Liver (tissue), 9 donors: Measurements from ENCODE around the gene GAS7. TPM values are rescaled to one million over a fixed set of nuclear protein-coding genes. Genes with fewer than 3 reads are reported as not detected.

Experiments used
- DNase-seq: peaks from one replicate; pipeline ENCODE4 v3.0.0-alpha.2; 2017; ENCODE audit warnings: low spot score
- H3K27ac ChIP-seq, 2 donors: one replicate each; pipeline ENCODE4 v1.7.0; 2013; ENCODE audit warnings: inconsistent platforms in 2 of 2, low read length in 2 of 2, control low read depth in 1 of 2, low read depth in 1 of 2, mild to moderate bottlenecking in 1 of 2
- H3K27me3 ChIP-seq, 4 donors: one replicate each; pipeline versions ENCODE4 v1.6.1 to v1.7.0; 2013; ENCODE audit warnings: low read length in 3 of 4, inconsistent platforms in 1 of 4, mild to moderate bottlenecking in 1 of 4, moderate library complexity in 1 of 4; ENCODE audit not compliant: control insufficient read depth in 4 of 4, insufficient read depth in 4 of 4
- H3K36me3 ChIP-seq, 4 donors: one replicate each; pipeline versions ENCODE4 v1.6.1 to v1.7.0; 2013; ENCODE audit warnings: low read length in 3 of 4, mild to moderate bottlenecking in 3 of 4, low read depth in 1 of 4, moderate library complexity in 1 of 4; ENCODE audit not compliant: control insufficient read depth in 4 of 4, insufficient read depth in 3 of 4
- H3K4me1 ChIP-seq, 4 donors: one replicate each; pipeline versions ENCODE4 v1.6.1 to v1.7.0; 2013; ENCODE audit warnings: low read length in 3 of 4, mild to moderate bottlenecking in 3 of 4, moderate library complexity in 1 of 4; ENCODE audit not compliant: control insufficient read depth in 4 of 4, insufficient read depth in 4 of 4
- H3K4me3 ChIP-seq, 3 donors: one replicate each; pipeline versions ENCODE4 v1.6.1 to v1.7.0; 2013; ENCODE audit warnings: low read length in 3 of 3, control low read depth in 1 of 3, low read depth in 1 of 3, mild to moderate bottlenecking in 1 of 3
- H3K9ac ChIP-seq, 2 donors: one replicate each; pipeline ENCODE4 v1.7.0; 2013; ENCODE audit warnings: low read length in 2 of 2, mild to moderate bottlenecking in 2 of 2, moderate library complexity in 2 of 2, control low read depth in 1 of 2, low read depth in 1 of 2
- H3K9me3 ChIP-seq, 4 donors: one replicate each; pipeline versions ENCODE4 v1.6.1 to v1.7.0; 2013; ENCODE audit warnings: low read length in 3 of 4; ENCODE audit not compliant: control insufficient read depth in 4 of 4
- EGR1 ChIP-seq, 2 donors: IDR thresholded peaks; 2 replicates each; pipeline ENCODE4 v1.6.1; 2016 to 2018; ENCODE audit warnings: antibody characterized with exemption in 2 of 2, low read depth in 2 of 2
- FOXA1 ChIP-seq: IDR thresholded peaks from 2 replicates; pipeline ENCODE4 v1.6.1; 2016; ENCODE audit warnings: antibody characterized with exemption
- FOXA2 ChIP-seq: IDR thresholded peaks from 2 replicates; pipeline ENCODE4 v1.6.1; 2016; ENCODE audit warnings: antibody characterized with exemption
- GABPA ChIP-seq, 2 donors: IDR thresholded peaks in 1 of 2; conservative IDR thresholded peaks in 1 of 2; 2 replicates each; pipeline ENCODE4 v1.6.1; 2016; ENCODE audit warnings: antibody characterized with exemption in 2 of 2, mild to moderate bottlenecking in 1 of 2, moderate library complexity in 1 of 2
- HNF4A ChIP-seq, 2 donors: conservative IDR thresholded peaks; 2 replicates each; pipeline ENCODE4 v1.6.1; 2016; ENCODE audit warnings: antibody characterized with exemption in 2 of 2, mild to moderate bottlenecking in 2 of 2
- HNF4G ChIP-seq: IDR thresholded peaks from 2 replicates; pipeline ENCODE4 v1.6.1; 2016; ENCODE audit warnings: antibody characterized with exemption
- JUND ChIP-seq, 2 donors: IDR thresholded peaks; 2 replicates each; pipeline ENCODE4 v1.6.1; 2016; ENCODE audit warnings: antibody characterized with exemption in 2 of 2
- MAX ChIP-seq: IDR thresholded peaks from 2 replicates; pipeline ENCODE4 v1.6.1; 2016; ENCODE audit warnings: antibody characterized with exemption
- NR2F2 ChIP-seq: IDR thresholded peaks from 2 replicates; pipeline ENCODE4 v1.6.1; 2016; ENCODE audit warnings: antibody characterized with exemption
- RAD21 ChIP-seq, 2 donors: IDR thresholded peaks; 2 replicates each; pipeline ENCODE4 v1.6.1; 2016; ENCODE audit warnings: antibody characterized with exemption in 2 of 2, mild to moderate bottlenecking in 2 of 2
- RXRA ChIP-seq, 2 donors: IDR thresholded peaks; 2 replicates each; pipeline ENCODE4 v1.6.1; 2017 to 2018; ENCODE audit warnings: antibody characterized with exemption in 2 of 2, mild to moderate bottlenecking in 1 of 2
- SP1 ChIP-seq: IDR thresholded peaks from 2 replicates; pipeline ENCODE4 v1.6.1; 2018; ENCODE audit warnings: antibody characterized with exemption, mild to moderate bottlenecking
- TAF1 ChIP-seq: conservative IDR thresholded peaks from 2 replicates; pipeline ENCODE4 v1.6.1; 2016; ENCODE audit warnings: antibody characterized with exemption, mild to moderate bottlenecking
- YY1 ChIP-seq: IDR thresholded peaks from 2 replicates; pipeline ENCODE4 v1.6.1; 2016; ENCODE audit warnings: antibody characterized with exemption, mild to moderate bottlenecking
- WGBS: extraction: QIAGEN DNeasy Blood & Tissue Kit; methylation state at CpG from one replicate; pipeline ENCODE4 v1.1.7; 2013; 5-methylcytosine and 5-hydroxymethylcytosine counted together
- polyA plus RNA-seq, 2 donors: library from polyadenylated mRNA; stranded (reverse) in 1 of 2; unstranded in 1 of 2; fragments of 200-250 nt in 1 of 2; fragments of >200 nt in 1 of 2; fragmentation: Nextera tagmentation in 1 of 2; extraction: Ambion mirVana in 1 of 2; gene quantifications; one replicate each; pipeline versions ENCODE4 v1.2.1 to v1.2.3, GENCODE V29; 2013 to 2015
- total RNA-seq, 2 donors: library from RNA; depleted of rRNA; stranded (reverse); fragments of >200 nt; gene quantifications; one replicate each; pipeline ENCODE4 v1.2.3, GENCODE V29; 2014
- TF ChIP-seq, protein P1 (sequence below): IDR thresholded peaks from 2 replicates; pipeline ENCODE4 v1.6.1; 2016; ENCODE audit warnings: antibody characterized with exemption, mild to moderate bottlenecking
- TF ChIP-seq, protein P2 (sequence below): IDR thresholded peaks from 2 replicates; pipeline ENCODE4 v1.6.1; 2016; ENCODE audit warnings: antibody characterized with exemption
- TF ChIP-seq, protein P3 (sequence below): fragments of 150-350 bp; IDR thresholded peaks from 2 replicates; pipeline ENCODE4 v1.5.1; 2017; ENCODE audit warnings: improper control_type of control experiment, low read depth, low read length; ENCODE audit not compliant: missing input control
- TF ChIP-seq, protein P4 (sequence below): IDR thresholded peaks from 2 replicates; pipeline ENCODE4 v1.6.1; 2016; ENCODE audit warnings: antibody characterized with exemption
- donor health status: healthy.
- donor health status: healthy.
- donor health status: healthy.
- donor health status: healthy.
- donor health status: healthy.

Gene GAS7
- total and polyA plus RNA-seq, 4 donors, result 0.79 to 6.1 (median 2.5) TPM

- Histone ChIP-seq H3K4me3 (no peak overlapping the region), H3K27ac (no peak overlapping the region), H3K27me3 (peaks cover 0 to 2% (median 0%) of the 10 kb centered on the region in 4 donors), H3K9ac (no peak overlapping the region), H3K36me3 (no peaks in the 10 kb centered on the region), H3K9me3 (peaks cover 0 to 11% (median 7%) of the 10 kb centered on the region in 4 donors), H3K4me1 (no peaks in the 10 kb centered on the region)
- DNase-seq, result no peak
- 72% methylated on average over 3 of the region's 3 CpGs for WGBS
- TF ChIP-seq MAX, result no peak
- no peak for TF ChIP-seq FOXA1
- TF ChIP-seq RXRA (IDR thresholded peaks at IDR 0.05), result no peak
- TF ChIP-seq GABPA (IDR thresholded peaks at IDR 0.05 in 1 of 2, conservative IDR thresholded peaks at IDR 0.05 in 1 of 2), result no peak
- TF ChIP-seq SP1, result no peak
- TF ChIP-seq FOXA2, result no peak
- no peak for TF ChIP-seq TAF1
- TF ChIP-seq, protein P1, sequence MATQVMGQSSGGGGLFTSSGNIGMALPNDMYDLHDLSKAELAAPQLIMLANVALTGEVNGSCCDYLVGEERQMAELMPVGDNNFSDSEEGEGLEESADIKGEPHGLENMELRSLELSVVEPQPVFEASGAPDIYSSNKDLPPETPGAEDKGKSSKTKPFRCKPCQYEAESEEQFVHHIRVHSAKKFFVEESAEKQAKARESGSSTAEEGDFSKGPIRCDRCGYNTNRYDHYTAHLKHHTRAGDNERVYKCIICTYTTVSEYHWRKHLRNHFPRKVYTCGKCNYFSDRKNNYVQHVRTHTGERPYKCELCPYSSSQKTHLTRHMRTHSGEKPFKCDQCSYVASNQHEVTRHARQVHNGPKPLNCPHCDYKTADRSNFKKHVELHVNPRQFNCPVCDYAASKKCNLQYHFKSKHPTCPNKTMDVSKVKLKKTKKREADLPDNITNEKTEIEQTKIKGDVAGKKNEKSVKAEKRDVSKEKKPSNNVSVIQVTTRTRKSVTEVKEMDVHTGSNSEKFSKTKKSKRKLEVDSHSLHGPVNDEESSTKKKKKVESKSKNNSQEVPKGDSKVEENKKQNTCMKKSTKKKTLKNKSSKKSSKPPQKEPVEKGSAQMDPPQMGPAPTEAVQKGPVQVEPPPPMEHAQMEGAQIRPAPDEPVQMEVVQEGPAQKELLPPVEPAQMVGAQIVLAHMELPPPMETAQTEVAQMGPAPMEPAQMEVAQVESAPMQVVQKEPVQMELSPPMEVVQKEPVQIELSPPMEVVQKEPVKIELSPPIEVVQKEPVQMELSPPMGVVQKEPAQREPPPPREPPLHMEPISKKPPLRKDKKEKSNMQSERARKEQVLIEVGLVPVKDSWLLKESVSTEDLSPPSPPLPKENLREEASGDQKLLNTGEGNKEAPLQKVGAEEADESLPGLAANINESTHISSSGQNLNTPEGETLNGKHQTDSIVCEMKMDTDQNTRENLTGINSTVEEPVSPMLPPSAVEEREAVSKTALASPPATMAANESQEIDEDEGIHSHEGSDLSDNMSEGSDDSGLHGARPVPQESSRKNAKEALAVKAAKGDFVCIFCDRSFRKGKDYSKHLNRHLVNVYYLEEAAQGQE, result no peak
- TF ChIP-seq, protein P2, sequence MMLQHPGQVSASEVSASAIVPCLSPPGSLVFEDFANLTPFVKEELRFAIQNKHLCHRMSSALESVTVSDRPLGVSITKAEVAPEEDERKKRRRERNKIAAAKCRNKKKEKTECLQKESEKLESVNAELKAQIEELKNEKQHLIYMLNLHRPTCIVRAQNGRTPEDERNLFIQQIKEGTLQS, result no peak
- no peak for TF ChIP-seq YY1
- TF ChIP-seq, protein P3, sequence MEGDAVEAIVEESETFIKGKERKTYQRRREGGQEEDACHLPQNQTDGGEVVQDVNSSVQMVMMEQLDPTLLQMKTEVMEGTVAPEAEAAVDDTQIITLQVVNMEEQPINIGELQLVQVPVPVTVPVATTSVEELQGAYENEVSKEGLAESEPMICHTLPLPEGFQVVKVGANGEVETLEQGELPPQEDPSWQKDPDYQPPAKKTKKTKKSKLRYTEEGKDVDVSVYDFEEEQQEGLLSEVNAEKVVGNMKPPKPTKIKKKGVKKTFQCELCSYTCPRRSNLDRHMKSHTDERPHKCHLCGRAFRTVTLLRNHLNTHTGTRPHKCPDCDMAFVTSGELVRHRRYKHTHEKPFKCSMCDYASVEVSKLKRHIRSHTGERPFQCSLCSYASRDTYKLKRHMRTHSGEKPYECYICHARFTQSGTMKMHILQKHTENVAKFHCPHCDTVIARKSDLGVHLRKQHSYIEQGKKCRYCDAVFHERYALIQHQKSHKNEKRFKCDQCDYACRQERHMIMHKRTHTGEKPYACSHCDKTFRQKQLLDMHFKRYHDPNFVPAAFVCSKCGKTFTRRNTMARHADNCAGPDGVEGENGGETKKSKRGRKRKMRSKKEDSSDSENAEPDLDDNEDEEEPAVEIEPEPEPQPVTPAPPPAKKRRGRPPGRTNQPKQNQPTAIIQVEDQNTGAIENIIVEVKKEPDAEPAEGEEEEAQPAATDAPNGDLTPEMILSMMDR, result no peak
- TF ChIP-seq HNF4G, result no peak
- TF ChIP-seq EGR1 (IDR thresholded peaks at IDR 0.05; ENCODE audit: low read depth in 2 of 2), result no peak
- TF ChIP-seq, protein P4, sequence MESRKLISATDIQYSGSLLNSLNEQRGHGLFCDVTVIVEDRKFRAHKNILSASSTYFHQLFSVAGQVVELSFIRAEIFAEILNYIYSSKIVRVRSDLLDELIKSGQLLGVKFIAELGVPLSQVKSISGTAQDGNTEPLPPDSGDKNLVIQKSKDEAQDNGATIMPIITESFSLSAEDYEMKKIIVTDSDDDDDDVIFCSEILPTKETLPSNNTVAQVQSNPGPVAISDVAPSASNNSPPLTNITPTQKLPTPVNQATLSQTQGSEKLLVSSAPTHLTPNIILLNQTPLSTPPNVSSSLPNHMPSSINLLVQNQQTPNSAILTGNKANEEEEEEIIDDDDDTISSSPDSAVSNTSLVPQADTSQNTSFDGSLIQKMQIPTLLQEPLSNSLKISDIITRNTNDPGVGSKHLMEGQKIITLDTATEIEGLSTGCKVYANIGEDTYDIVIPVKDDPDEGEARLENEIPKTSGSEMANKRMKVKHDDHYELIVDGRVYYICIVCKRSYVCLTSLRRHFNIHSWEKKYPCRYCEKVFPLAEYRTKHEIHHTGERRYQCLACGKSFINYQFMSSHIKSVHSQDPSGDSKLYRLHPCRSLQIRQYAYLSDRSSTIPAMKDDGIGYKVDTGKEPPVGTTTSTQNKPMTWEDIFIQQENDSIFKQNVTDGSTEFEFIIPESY, result no peak
- no peak for TF ChIP-seq RAD21 (IDR thresholded peaks at IDR 0.05)
- no peak for TF ChIP-seq HNF4A (conservative IDR thresholded peaks at IDR 0.05)
- no peak for TF ChIP-seq NR2F2
- TF ChIP-seq JUND (IDR thresholded peaks at IDR 0.05), result no peak
Measured at GRCh38 chr17:9880582-9880999, 317.8 kb downstream of the GAS7 start.
